Measurements from ENCODE around the gene RERG.

The RERG gene

GRCh38 chr12:15146585-15146984 is 74.6 kb downstream of the RERG start:
- Histone ChIP-seq H3K4me2 (ENCODE audit: low read length) (no peak overlapping the region), H3K27ac (no peak overlapping the region), H2AFZ (no peak overlapping the region), H3K27me3 (ENCODE audit: control insufficient read depth, insufficient read depth, low read length) (no peaks in the 10 kb centered on the region), H3K79me2 (no peaks in the 10 kb centered on the region), H3K9ac (no peak overlapping the region), H3K4me3 (ENCODE audit: low read depth, low read length) (no peak overlapping the region), H3K9me3 (ENCODE audit: control insufficient read depth, low read length) (no peaks in the 10 kb centered on the region), H3K36me3 (ENCODE audit: control insufficient read depth, insufficient read depth, low read length) (no peaks in the 10 kb centered on the region), H3K4me1 (no peaks in the 10 kb centered on the region)
- TF ChIP-seq CTCF (IDR thresholded peaks at IDR 0.05), result no peak

DNA sequence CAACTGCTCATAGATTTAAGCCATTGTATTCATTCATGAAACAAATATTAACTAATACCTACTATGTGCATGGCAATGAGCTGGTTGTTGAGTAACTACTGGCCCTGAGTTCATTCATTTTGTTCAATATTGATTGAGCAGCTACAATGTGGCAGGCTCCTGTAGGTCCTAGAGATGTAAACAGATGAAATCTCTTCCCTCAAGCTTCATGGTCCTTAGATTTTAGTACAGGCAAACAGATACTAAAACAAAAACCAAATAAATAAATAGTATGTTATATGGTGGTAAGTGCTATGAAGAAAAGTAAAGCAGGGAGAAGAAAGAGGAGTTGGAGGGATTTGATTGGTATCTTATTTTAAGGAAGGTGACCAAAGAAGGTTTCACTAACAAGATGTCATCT is 77.8 kb downstream of the RERG start:
- no peak for TF ChIP-seq CTCF (IDR thresholded peaks at IDR 0.05)
- no peaks in the 10 kb centered on the region for H3K4me1 ChIP-seq
- no peaks in the 10 kb centered on the region for H3K27me3 ChIP-seq (ENCODE audit: control insufficient read depth, insufficient read depth, low read length)
- H3K4me2 ChIP-seq (ENCODE audit: low read length), result no peak overlapping the region
- no peaks in the 10 kb centered on the region for H3K79me2 ChIP-seq
- H3K36me3 ChIP-seq (ENCODE audit: control insufficient read depth, insufficient read depth, low read length), result no peaks in the 10 kb centered on the region
- H3K9me3 ChIP-seq (ENCODE audit: control insufficient read depth, low read length), result no peaks in the 10 kb centered on the region
- no peak overlapping the region for H3K27ac ChIP-seq
- H3K9ac ChIP-seq, result no peak overlapping the region
- no peak overlapping the region for H2AFZ ChIP-seq
- H3K4me3 ChIP-seq (ENCODE audit: low read depth, low read length), result no peak overlapping the region

- Histone ChIP-seq H3K9ac (no peak overlapping the region), H3K4me3 (ENCODE audit: low read depth, low read length) (no peak overlapping the region), H3K27me3 (ENCODE audit: control insufficient read depth, insufficient read depth, low read length) (no peaks in the 10 kb centered on the region), H3K27ac (no peak overlapping the region), H3K36me3 (ENCODE audit: control insufficient read depth, insufficient read depth, low read length) (no peaks in the 10 kb centered on the region), H3K4me1 (no peaks in the 10 kb centered on the region), H3K79me2 (no peaks in the 10 kb centered on the region), H2AFZ (no peak overlapping the region), H3K9me3 (ENCODE audit: control insufficient read depth, low read length) (no peaks in the 10 kb centered on the region), H3K4me2 (ENCODE audit: low read length) (no peak overlapping the region)
- no peak for TF ChIP-seq CTCF (IDR thresholded peaks at IDR 0.05)
These were observed 78.5 kb downstream of the RERG start for GRCh38 chr12:15142711-15143110.

DNA sequence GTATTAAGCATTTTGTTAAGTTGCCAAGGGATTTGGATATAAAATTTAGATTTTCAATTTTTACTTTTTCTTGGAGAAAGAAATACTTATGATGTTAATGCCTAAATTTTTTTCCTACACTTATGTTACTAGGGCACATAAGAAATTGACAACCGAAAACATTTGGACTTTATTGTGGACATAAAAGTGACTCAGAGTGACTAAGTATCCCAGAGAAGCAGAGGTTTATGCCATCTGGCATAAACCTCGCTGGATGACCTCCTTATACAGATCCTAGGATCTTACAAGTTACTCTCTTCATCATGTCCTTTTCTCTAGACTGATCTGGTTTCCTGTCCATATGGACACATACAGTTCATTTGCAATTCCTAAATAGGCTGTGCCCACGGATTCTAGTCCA is 89.8 kb downstream of the RERG start:
- Histone ChIP-seq H3K36me3 (ENCODE audit: control insufficient read depth, insufficient read depth, low read length) (no peaks in the 10 kb centered on the region), H3K4me1 (no peaks in the 10 kb centered on the region), H3K27me3 (ENCODE audit: control insufficient read depth, insufficient read depth, low read length) (no peaks in the 10 kb centered on the region), H2AFZ (no peak overlapping the region), H3K9ac (no peak overlapping the region), H3K4me2 (ENCODE audit: low read length) (no peak overlapping the region), H3K4me3 (ENCODE audit: low read depth, low read length) (no peak overlapping the region), H3K9me3 (ENCODE audit: control insufficient read depth, low read length) (no peaks in the 10 kb centered on the region), H3K79me2 (no peaks in the 10 kb centered on the region), H3K27ac (no peak overlapping the region)
- no peak for TF ChIP-seq CTCF (IDR thresholded peaks at IDR 0.05)

DNA sequence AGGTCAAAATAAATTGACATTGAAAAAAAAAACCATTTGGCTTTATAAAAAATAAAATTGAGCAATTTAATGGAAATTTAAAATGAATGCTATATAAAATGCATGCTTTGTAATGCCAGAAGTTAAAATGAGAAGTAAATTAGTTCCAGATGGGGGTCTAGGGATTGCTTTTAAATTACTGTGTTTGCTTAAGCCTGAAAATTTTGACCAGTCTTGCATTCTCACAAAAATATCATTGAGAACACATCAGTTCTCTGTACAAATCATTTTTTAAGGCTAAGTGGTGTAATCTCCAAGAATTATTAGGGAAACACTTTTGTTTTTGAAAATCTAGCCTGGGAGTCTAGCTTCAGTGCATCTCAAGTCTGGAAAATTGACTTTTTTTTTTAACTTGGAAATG is 90.7 kb downstream of the RERG start:
- Histone ChIP-seq H3K27me3 (ENCODE audit: control insufficient read depth, insufficient read depth, low read length) (no peaks in the 10 kb centered on the region), H3K9ac (no peak overlapping the region), H3K9me3 (ENCODE audit: control insufficient read depth, low read length) (no peaks in the 10 kb centered on the region), H2AFZ (no peak overlapping the region), H3K27ac (no peak overlapping the region), H3K4me1 (no peaks in the 10 kb centered on the region), H3K36me3 (ENCODE audit: control insufficient read depth, insufficient read depth, low read length) (no peaks in the 10 kb centered on the region), H3K4me2 (ENCODE audit: low read length) (no peak overlapping the region), H3K79me2 (no peaks in the 10 kb centered on the region), H3K4me3 (ENCODE audit: low read depth, low read length) (no peak overlapping the region)
- TF ChIP-seq CTCF (IDR thresholded peaks at IDR 0.05), result no peak

Measured in parathyroid adenoma (tissue), 2 donors.